CD14-positive monocyte (primary cell): ENCODE measurements around the gene PRR5. TPM values are rescaled to one million over a fixed set of nuclear protein-coding genes. Genes with fewer than 3 reads are reported as not detected.

Source experiments
- DNase-seq, 3 donors: peaks; one replicate each; pipeline ENCODE4 v3.0.0-alpha.2; 2011 to 2022
- H2AFZ ChIP-seq: 2 replicates; pipeline ENCODE4 v1.6.0; 2012; ENCODE audit warnings: mild to moderate bottlenecking, low read depth, low read length, inconsistent platforms; ENCODE audit not compliant: insufficient read depth, poor library complexity, severe bottlenecking
- H3K27ac ChIP-seq, 2 donors: 1 replicate in 1 of 2; 2 replicates in 1 of 2; pipeline ENCODE4 v1.5.1; 2012 to 2013; ENCODE audit warnings: low read length in 2 of 2, control low read depth in 1 of 2, inconsistent platforms in 1 of 2, low read depth in 1 of 2, mild to moderate bottlenecking in 1 of 2
- H3K27me3 ChIP-seq, 2 donors: one replicate each; pipeline versions ENCODE4 v1.6.0 to v1.6.1; 2011 to 2013; ENCODE audit warnings: low read length in 2 of 2; ENCODE audit not compliant: control insufficient read depth in 2 of 2, insufficient read depth in 2 of 2
- H3K36me3 ChIP-seq, 2 donors: replicated peaks in 1 of 2; 1 replicate in 1 of 2; 2 replicates in 1 of 2; pipeline versions ENCODE4 v1.5.1 to v1.6.1; 2012 to 2013; ENCODE audit warnings: low read length in 2 of 2, control low read depth in 1 of 2, inconsistent platforms in 1 of 2, mild to moderate bottlenecking in 1 of 2; ENCODE audit not compliant: insufficient read depth in 2 of 2, control insufficient read depth in 1 of 2
- H3K4me1 ChIP-seq, 2 donors: 1 replicate in 1 of 2; 2 replicates in 1 of 2; pipeline versions ENCODE4 v1.5.1 to v1.6.1; 2012 to 2013; ENCODE audit warnings: low read length in 2 of 2, control low read depth in 1 of 2, inconsistent platforms in 1 of 2, mild to moderate bottlenecking in 1 of 2, moderate library complexity in 1 of 2; ENCODE audit not compliant: insufficient read depth in 2 of 2, control insufficient read depth in 1 of 2
- H3K4me2 ChIP-seq: replicated peaks from 2 replicates; pipeline ENCODE3; 2012; ENCODE audit warnings: low read length, moderate library complexity, mild to moderate bottlenecking; ENCODE audit not compliant: poor library complexity, severe bottlenecking; ENCODE audit errors: extremely low read depth
- H3K4me3 ChIP-seq, 3 experiments: fragments of 200-600 bp in 1 of 3; sonication (generic) in 1 of 3; replicated peaks in 1 of 3; 1 replicate in 2 of 3; 2 replicates in 1 of 3; pipeline ENCODE4 v1.5.1; 2011 to 2013; ENCODE audit warnings: low read length in 3 of 3, mild to moderate bottlenecking in 3 of 3, control low read depth in 2 of 3, low read depth in 2 of 3, inconsistent platforms in 1 of 3, moderate library complexity in 1 of 3
- H3K79me2 ChIP-seq: 2 replicates; pipeline ENCODE4 v1.6.0; 2012; ENCODE audit warnings: mild to moderate bottlenecking, control low read depth, inconsistent platforms, low read length, moderate library complexity; ENCODE audit not compliant: insufficient read depth
- H3K9ac ChIP-seq: 2 replicates; pipeline ENCODE4 v1.6.0; 2017; ENCODE audit warnings: low read length, mild to moderate bottlenecking; ENCODE audit not compliant: insufficient read depth, poor library complexity, severe bottlenecking
- H3K9me3 ChIP-seq, 2 donors: replicated peaks in 1 of 2; 1 replicate in 1 of 2; 2 replicates in 1 of 2; pipeline versions ENCODE4 v1.5.1 to v1.6.1; 2012 to 2013; ENCODE audit warnings: low read length in 2 of 2, control low read depth in 1 of 2; ENCODE audit not compliant: control insufficient read depth in 1 of 2, insufficient read depth in 1 of 2
- H4K20me1 ChIP-seq: 2 replicates; pipeline ENCODE4 v1.6.0; 2012; ENCODE audit warnings: mild to moderate bottlenecking, low read length, control low read depth, moderate library complexity; ENCODE audit not compliant: insufficient read depth
- H3K27ac Mint-ChIP-seq, 7 donors: one replicate each; pipeline ENCODE4 v1.8.0; 2020; ENCODE audit warnings: mild to moderate bottlenecking in 7 of 7, mixed read lengths in 7 of 7, moderate library complexity in 6 of 7, inconsistent platforms in 2 of 7
- H3K27me3 Mint-ChIP-seq, 3 donors: one replicate each; pipeline ENCODE4 v1.8.0; 2021 to 2022; ENCODE audit warnings: low read depth in 3 of 3, mild to moderate bottlenecking in 3 of 3, mixed read lengths in 3 of 3, moderate library complexity in 3 of 3, inconsistent platforms in 1 of 3
- H3K36me3 Mint-ChIP-seq, 2 donors: one replicate each; pipeline ENCODE4 v1.8.0; 2020; ENCODE audit warnings: mixed read lengths in 2 of 2, inconsistent platforms in 1 of 2, mild to moderate bottlenecking in 1 of 2
- H3K4me1 Mint-ChIP-seq: one replicate; pipeline ENCODE4 v1.8.0; 2020; ENCODE audit warnings: mild to moderate bottlenecking, mixed read lengths
- H3K4me3 Mint-ChIP-seq, 2 donors: one replicate each; pipeline ENCODE4 v1.8.0; 2020; ENCODE audit warnings: mild to moderate bottlenecking in 2 of 2, mixed read lengths in 2 of 2, moderate library complexity in 1 of 2
- H3K9me3 Mint-ChIP-seq, 7 donors: one replicate each; pipeline ENCODE4 v1.8.0; 2020 to 2022; ENCODE audit warnings: mixed read lengths in 7 of 7, mild to moderate bottlenecking in 6 of 7, moderate library complexity in 6 of 7, inconsistent platforms in 2 of 7
- CTCF ChIP-seq: fragments of 200-600 bp; IDR thresholded peaks from one replicate; pipeline ENCODE4 v1.8.0; 2022; ENCODE audit warnings: antibody characterized with exemption, mild to moderate bottlenecking
- WGBS: methylation state at CpG from one replicate; pipeline ENCODE4 v1.1.5; 2013; ENCODE audit warnings: missing lambda C conversion rate; ENCODE audit not compliant: insufficient coverage; 5-methylcytosine and 5-hydroxymethylcytosine counted together
- intact Hi-C, 2 donors: fragments of 100-400 bp; cut with micrococcal nuclease; formaldehyde crosslinking; loops; one replicate each; pipeline versions ENCODE4 v1.15.0 to v1.15.1; 2023
- polyA plus RNA-seq, 3 donors: library from polyadenylated mRNA; depleted of rRNA in 1 of 3; unstranded in 2 of 3; stranded (reverse) in 1 of 3; fragments of 300-500 nt in 2 of 3; fragments of >200 nt in 1 of 3; fragmentation: Illumina TruSeq in 2 of 3; gene quantifications; 1 replicate in 2 of 3; 2 replicates in 1 of 3; pipeline ENCODE4 v1.2.3, GENCODE V29; 2012 to 2021

PRR5 gene
- polyA plus RNA-seq, 3 donors: 0.66 to 1.5 (median 1.2) TPM

DNA sequence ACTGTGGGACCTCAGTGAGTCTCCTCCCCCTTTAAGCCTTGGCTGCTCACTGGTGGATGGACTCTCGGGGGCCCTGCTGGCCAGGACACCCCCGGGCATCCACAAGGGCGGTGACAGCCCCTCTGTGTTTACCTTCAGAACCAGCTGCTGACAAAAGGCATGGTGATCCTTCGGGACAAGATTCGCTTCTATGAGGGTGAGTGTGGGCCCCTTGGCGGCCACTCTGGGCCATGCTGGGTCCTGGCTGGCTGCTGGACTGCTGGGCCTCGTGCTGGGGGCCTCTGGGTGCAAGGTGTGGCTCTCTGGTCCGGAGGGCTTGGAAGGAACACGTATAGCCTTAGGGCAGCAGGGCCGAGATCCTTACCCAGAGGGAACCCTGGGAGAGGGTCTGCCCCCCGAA is 24.4 kb downstream of the PRR5 start:
- Histone ChIP-seq H3K9me3 (no peaks in the 10 kb centered on the region), H3K79me2 (no peaks in the 10 kb centered on the region), H3K27me3 (peaks cover 0 to 9% of the 10 kb centered on the region in 2 donors), H3K9ac (no peak overlapping the region), H4K20me1 (no peaks in the 10 kb centered on the region), H3K4me1 (peaks cover 14 to 15% of the 10 kb centered on the region in 2 donors), H3K27ac (no peak overlapping the region), H3K4me3 (no peak overlapping the region), H3K36me3 (no peaks in the 10 kb centered on the region), H2AFZ (no peak overlapping the region), H3K4me2 (no peak overlapping the region)
- Mint-ChIP-seq H3K4me3 (no peak overlapping the region), H3K27me3 (peaks cover 9 to 22% (median 9%) of the 10 kb centered on the region in 3 donors), H3K27ac (no peak overlapping the region), H3K4me1 (peaks cover 10% of the 10 kb centered on the region), H3K9me3 (no peaks in the 10 kb centered on the region), H3K36me3 (no peaks in the 10 kb centered on the region)
- no peak for TF ChIP-seq CTCF
- WGBS: 98% methylated on average over 8 of the region's 11 CpGs
- no peak for DNase-seq
- intact Hi-C loops: no loop called here

DNA sequence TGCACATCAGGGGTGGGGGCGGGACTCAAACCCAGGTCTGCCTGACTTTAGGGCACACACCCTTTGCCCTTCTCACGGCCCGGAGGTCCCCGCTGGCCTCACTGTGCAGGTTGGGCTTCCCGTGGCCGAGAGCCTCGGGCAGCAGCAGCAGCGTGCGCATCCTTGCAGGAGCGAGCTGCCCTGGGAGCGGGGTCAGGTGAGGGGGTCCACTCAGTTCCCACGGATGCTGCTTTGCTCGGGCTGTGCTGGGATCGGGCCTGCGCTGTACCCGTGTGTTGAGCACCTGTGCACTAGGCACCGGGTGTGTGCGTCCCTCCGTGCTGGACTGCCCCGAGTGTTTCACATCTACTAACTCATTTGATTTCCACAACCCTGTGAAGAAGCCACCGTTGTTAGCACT is 25.1 kb downstream of the PRR5 start:
- Histone ChIP-seq H3K4me1 (peaks cover 14 to 15% of the 10 kb centered on the region in 2 donors), H3K27me3 (peaks cover 0 to 9% of the 10 kb centered on the region in 2 donors), H3K36me3 (no peaks in the 10 kb centered on the region), H3K27ac (no peak overlapping the region), H3K4me3 (no peak overlapping the region), H3K79me2 (no peaks in the 10 kb centered on the region), H4K20me1 (no peaks in the 10 kb centered on the region), H3K9ac (no peak overlapping the region), H3K9me3 (no peaks in the 10 kb centered on the region), H2AFZ (no peak overlapping the region), H3K4me2 (no peak overlapping the region)
- Mint-ChIP-seq H3K27ac (no peak overlapping the region), H3K4me3 (no peak overlapping the region), H3K27me3 (peaks cover 9 to 22% (median 9%) of the 10 kb centered on the region in 3 donors), H3K9me3 (peaks cover 0 to 2% (median 0%) of the 10 kb centered on the region in 7 donors), H3K36me3 (no peaks in the 10 kb centered on the region), H3K4me1 (peaks cover 10% of the 10 kb centered on the region)
- intact Hi-C loops: no loop called here
- DNase-seq: no peak
- WGBS: 97% methylated on average over 15 of the region's 21 CpGs
- no peak for TF ChIP-seq CTCF
